NCI-H2029 treated with DMSO at 0.1 percent for 48 hours (cell line): Measurements from ENCODE around the gene PTPN7.
"Not testable (repeated sequence)": the region's sequence is repeated elsewhere in the genome, so short reads cannot be mapped to it uniquely, and the experiment has no call there.

Experiments used
- DNase-seq: peaks from one replicate; lab custom pipeline; 2025; lab: John Stamatoyannopoulos, UW

PTPN7 gene

DNA sequence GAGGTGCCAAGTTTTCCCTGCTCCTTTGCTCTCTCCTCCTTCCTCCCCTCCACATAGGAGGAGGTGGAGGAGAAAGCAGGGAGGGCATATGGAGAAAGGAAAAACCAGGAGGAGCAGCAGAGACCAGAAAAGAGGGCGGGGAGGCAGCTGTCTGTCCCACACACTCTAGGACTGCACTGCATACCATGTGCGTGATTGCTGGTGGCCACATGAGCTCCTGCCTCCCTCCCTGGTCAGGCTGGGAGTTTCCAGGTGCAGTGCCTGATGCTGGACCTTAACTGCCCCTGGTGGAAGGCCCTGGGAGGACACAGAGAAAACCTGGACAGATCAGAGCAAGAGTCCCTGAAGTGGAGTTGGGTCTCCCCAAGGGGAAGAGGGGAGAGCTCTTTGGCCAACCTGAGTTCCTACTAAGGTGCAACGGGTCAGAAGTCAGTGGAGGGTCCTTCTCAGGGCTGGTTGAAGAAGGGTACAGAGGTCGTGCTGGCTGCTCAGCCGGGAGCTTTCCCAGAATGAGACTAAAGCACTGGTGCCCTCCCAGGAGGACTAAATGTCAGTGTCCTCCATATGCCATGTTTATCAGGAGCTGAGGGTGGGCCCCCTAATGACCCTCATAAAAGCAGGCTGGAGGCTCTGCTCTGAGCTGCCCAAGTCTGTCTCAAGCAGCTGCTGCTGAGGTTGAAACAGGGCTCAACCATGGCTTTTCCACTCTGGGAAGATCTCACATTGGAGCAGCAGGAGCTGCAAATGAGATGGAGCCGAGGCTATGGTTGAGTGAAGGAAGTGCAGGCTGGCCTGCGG is 29.7 kb upstream of the PTPN7 start:
- no peak for DNase-seq

DNA sequence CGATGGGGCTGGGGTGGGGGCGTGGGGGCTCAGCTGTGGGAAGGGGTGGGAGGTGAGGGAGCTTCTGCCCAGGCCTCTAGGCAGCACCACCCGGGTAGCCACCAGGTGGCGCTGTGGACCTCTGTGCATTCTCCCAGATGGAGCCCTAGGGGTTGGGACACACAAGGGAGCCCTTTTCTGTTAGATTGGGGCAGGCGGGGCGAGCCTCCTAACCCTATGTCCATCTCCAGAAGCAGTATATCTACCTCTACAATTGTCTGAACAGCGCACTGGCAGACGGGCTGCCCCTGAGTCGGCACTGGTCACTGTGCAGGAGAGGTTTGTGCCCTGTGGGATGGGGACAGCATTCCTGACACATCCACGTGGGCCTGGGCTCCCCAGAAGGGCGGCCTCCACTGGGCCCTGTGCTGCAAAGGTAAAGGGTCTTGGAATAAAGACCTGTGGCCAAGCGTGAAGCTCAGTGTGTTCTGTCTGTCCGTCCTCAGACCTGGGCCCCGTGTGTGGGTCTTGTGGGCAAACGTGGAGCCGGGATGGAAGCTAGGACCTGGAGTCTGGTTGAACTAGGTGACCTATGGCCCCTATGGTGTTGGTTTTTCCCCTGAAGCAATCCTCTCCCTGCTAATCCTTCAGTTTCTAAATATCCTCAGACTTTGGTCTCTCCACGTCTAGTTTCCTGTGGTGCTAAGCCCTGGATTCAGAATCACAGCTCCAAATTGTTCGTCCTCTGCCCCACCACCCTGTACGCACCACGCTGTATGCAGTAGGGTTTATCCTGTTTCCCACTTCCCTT is 28.8 kb upstream of the PTPN7 start:
- no peak for DNase-seq

DNA sequence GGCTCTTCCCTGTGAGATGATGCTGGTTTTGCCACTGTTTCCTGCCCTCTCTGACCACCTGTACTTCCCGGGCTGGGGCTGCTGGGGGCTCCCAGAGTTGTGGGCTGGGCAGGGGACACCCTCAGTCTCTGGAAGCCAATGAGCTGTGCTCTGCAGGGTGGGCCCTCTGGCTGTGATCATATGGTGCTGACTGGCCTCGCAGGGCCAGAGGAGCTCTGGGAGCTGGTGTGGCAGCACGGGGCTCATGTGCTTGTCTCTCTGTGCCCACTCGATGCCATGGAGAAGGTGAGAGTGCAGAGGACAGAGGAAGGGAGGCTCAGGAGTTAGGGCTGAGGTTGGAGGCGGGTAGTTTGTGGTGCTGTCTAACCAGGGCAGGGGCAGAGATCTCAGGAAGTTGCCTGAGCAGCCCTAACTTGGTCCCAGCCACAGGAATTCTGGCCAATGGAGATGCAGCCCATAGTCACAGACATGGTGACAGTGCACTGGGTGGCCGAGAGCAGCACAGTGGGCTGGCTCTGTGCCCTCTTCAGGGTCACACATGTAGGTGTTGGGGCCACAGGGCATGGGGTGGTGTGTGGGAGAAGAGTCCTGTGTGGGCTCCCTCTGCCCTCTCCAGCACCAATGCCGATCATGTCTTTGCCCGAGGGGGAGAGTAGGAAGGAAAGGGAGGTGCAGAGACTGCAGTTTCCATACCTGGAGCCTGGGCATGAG is 27.4 kb upstream of the PTPN7 start:
- no peak for DNase-seq

DNA sequence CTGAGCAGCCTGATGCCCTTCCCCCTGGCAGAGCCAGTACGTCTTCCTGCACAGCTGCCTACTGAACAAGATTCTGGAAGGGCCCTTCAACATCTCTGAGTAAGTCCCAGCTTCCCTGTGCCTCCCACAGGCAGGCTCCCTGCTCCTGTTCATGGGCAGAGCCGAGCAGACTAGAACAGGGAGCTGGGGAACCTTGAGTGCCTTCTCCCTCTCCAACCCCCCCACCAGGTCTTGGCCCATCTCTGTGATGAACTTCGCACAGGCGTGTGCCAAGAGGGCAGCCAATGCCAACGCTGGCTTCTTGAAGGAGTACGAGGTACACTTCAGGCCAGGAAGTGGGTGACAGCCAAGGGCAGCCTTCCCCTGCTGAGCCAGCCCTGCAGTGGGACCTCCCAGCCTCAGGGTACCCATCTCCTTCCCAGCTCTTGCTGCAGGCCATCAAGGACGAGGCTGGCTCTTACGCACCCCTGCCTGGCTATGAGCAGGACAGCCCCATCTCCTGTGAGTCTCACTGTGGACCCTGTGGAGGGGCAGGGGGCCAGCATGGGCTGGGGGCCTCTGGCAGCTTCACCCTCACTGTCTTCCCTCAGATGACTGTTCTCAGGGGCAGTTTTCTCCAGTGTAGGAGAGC is 26.8 kb upstream of the PTPN7 start:
- DNase-seq: no peak

DNA sequence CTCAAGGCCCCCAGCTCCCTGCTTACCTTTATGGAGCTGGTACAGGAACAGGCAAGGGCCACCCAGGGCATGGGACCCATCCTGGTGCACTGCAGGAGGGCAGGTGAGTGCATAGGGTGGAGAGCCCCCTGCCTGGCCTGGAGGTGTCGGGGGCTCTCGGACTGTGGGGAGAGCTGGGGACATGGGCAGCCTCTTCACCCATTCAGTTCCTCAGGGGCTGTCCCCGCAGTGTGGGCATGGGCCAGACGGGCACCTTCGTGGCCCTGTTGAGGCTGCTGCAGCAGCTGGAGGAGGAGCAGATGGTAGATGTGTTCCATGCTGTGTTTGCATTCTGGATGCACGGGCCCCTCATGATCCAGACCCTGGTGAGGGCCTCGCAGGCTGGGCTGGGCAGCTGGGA is 25.9 kb upstream of the PTPN7 start:
- no peak for DNase-seq

DNA sequence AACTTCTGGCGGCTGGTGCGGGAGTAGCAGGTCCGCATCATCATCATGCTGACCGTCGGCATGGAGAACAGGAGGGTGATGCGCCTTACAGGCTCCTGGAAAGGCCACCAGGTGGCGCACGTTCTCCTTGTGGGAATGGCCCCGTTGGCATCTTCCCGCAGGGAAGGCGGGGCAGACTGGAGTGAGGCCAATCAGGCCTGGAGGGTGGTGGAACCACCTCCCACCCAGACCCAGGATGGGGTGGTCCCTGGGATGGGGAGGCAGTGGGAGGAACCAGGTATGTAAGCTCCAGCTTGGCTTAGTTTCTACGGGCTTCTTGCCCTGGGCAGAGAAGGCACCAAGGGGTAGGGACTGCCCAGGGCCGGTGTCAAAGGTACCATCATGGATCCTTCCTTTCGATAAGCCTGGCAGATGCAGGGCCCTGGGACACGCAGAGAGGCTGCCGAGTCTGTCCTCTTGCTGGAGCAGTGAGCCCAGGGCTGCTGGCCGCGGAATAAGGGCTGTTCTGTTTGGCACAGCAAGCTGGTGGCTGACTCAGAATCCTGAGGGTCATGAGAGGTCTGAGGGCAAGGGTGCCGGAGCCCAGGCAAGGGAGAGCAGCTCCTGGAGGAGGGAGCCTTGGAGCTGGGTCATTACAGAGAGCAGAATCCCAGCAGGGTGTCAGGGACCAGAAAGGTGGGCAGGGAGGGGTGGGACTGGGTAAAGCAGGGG is 24.5 kb upstream of the PTPN7 start:
- DNase-seq: peak; percentile 26

DNA sequence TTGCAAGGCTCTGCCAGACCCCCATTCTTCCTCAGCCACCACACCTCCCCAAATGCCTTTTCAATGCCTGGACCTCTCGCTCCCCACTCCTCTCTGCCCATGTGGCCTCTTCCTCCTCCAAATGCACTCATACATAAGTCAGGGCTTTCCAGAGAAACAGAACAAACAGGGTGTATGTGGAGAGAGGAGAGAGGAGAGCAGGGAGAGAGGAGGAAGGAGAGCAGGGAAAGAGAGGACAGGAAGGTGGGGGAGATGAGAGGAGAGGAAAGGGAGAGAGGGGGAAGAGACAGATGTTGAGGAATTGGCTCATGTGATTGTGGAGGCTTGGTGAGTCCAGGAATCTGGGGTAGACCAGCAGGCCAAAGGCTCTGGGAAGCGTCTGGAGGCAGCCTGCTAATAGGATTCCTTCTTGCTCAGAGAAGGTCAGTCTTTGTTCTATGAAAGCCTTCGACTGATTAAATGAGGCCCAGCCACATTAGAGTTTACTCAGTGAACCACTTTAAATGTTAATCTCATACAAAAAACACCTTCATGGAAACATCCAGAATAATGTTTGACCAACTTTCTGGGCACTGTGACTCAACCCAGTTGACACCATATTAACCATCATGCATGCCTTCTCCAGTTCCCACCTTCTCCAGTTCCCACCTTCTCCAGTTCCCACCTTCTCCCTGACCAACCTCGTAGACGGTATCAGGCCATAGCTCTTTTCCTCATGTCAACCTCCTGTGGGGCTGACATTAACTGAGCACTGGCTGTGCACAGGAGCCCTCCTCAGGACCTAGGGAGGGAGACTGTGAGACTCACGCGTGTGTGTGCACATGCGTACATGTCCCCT is 21.9 kb upstream of the PTPN7 start:
- no peak for DNase-seq

DNA sequence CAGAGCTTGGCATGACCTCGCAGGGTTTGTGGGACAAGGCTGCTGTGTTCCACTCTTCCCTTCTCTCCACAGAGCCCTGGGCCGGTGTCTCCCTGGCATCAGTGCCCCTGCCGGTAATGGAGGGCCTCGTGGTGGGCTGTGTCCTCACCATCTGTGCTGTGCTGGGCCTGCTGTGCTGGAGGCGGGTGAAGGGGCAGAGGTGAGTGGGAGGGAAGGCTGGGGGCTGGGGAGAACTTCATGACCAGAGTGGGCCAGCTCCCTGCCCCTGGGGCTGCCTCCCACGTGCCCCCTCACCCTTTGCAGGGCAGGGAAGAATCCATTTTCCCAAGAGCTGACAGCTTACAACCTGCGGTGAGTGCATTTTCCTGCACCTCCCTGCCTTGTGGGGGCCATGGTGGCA is 21.2 kb upstream of the PTPN7 start:
- DNase-seq: no peak

DNA sequence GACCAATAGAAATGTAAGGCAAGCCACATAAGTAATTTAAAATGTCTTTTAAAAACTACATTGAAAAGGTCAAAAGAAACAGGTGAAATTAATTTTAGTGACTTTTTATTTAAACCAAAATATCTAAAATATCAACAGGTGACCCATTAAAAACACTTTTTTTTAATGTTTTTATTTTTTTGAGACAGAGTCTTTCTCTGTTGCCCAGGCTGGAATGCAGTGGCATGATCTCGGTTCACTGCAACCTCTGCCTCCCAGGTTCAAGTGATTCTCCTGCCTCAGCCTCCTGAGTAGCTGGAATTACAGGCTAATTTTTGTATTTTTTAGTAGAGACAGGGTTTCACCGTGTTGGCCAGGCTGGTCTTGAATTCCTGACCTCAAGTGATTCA is 20.3 kb upstream of the PTPN7 start:
- not testable (repeated sequence) for DNase-seq

DNA sequence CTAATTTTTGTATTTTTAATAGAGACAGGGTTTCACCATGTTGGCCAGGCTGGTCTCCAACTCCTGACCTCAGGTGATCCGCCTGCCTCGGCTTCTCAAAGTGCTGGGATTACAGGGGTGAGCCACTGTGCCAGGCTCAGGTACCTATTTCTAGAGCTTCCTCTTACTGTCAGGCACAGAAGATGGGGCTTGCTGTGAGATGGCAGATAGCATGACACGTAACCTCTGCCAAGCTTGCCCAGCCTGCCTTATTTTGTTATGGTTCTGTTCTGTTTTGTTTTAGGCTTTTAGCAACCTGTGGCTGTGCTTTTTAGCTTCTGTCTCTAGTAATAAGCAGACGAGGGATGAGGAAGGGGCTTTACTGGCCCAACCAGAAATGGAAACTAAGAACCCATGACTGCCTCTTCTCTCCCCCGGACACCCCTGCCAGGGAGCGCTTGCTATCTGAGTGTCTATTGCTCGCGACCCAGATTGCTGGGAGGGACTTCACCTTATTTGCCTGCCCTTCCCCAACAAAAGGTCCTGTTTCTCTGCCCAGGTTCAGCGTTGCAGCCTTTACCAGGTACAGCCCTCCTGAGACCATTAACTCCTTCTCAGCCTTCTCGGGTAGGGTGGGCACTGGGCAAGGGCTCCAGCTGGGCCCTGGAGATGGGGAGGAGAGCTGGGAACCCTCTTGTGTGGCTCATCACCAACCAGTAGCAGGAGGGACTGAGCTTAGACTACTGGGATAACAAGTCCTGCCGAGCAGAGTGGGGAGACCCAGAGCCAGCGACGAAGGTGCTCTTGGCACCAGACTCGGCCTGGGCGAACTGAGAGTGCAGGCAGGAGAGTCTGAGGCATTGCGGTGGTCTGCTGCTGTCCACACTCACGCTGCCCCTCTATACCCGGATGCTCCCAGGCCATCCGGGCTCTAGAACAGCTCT is 19.7 kb upstream of the PTPN7 start:
- DNase-seq: no peak

DNA sequence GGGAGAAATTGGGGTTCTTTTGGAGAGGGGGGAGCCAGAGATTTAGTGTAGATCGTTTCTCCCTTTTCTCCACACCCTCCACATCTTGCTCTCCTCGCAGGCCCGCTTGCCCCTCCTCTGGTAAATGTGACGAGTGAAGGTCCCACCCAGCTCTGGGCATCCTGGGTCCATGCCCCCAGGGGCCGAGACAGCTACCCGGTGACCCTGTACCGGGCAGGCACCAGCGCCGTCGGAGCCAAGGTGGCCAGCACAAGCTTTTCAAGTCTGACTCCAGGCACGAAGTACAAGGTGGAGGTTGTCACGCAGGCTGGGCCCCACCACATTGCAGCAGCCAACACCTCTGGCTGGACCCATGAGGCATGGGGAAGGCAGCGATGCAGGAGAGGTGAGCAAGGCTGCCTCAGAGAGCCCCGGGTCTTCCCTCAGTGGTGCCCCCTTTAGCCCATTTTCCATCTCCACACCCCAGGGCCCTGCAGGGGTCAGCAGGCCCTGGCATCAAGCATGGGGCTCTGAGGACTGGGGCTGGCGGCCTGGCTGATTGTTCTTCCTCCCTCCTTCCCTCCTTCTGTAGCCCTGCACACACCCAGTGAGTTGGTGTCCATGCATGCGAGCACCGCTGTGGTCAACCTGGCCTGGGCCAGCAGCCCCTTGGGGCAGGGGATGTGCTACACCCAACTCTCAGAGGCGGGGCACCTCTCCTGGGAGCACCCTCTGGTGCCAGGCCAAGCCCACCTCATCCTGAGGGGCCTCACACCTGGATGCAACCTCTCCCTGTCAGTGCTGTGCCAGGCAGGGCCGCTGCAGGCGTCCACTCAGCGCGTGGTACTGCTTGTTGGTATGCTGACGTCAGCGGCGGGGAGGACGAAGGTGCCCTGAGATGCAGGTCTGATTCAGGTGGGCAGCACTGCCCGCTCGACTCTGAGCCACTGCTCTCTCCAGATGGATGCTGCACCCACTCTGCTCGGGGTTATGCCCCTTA is 16.8 kb upstream of the PTPN7 start:
- no peak for DNase-seq

DNA sequence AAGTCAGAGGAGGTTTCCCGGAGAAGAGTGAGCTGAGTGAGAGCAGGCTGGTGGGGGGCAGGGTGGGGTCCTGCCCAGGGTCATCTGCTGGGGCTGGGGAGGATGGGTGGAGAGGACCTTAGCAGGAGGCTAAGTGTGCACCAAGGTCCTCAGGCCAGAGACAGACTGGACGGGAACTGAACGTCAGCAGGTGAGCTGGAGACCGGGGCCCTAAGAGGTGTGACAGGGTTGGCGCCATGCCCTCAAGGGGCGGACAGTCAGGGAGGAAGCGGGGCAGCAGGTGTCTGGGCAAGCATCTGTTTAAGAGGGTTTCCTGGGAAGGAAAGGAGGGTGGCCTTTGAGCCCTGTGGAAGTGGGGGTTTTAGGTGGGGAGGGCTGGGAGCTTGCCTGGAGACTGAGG is 13.6 kb upstream of the PTPN7 start:
- DNase-seq: no peak

DNA sequence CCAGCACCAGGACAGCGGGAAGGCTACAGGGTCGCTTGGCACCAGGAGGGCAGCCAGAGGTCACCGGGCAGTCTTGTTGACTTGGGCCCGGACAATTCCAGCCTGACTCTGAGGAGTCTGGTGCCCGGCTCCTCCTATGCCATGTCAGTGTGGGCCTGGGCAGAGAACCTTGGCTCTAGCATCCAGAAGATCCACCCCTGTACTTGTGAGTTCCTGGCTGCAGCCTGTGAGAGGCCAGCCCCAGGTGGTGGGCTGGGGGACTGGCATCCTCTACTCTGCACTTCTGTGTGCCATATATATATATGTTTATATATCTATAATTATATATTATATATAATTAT is 11.6 kb upstream of the PTPN7 start:
- DNase-seq: no peak

DNA sequence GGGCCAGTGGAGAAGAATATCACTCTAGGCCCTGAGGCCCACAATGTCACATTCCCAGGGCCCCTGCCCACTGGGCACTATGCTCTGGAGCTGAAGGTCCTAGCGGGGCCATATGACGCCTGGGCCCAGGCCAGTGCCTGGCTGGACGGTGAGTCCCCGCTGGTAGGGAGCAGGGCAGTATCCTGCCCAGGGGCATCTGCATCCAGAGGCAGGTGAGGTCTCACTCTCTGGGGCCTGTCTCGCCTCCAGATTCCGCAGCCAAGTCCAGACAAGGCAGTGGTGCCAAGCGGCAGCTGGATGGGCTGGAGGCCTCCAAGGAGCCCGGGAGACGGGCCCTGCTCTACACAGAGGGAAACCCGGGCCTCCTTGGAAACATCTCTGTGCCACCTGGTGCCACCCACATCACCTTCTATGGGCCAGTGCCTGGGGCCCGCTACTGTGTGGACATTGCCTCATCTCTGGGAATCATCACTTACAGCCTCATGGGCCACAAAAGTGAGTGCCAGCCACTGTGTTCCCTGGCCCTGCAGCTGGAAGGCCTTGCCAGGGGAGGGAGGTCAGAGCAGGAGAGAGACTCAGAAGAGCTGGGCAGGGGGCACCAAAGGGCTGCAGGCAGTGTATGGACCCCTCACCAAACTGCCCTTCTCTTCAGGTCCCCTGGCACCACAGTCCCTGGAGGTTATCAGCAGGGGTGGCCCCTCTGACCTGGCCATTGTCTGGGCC is 11.1 kb upstream of the PTPN7 start:
- no peak for DNase-seq

DNA sequence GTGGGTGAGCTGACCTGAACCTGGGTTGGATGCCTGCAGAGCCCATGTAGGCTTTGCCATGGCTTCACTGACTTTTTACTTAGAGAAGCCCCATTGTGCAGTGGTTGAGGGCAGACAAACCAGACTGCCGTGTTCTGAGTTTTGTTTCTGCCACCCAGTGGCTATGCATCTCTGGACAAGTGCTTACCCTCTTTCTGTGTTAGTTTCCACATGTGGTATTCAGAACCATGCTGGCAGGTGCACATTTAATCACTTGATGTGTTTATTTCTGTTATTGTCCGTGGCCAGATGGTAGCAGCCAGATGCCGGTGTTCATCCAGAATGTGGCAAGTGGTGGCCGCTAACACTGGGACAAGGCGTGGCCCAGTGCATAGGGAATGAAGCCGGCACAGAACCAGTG is 10.3 kb upstream of the PTPN7 start:
- no peak for DNase-seq

DNA sequence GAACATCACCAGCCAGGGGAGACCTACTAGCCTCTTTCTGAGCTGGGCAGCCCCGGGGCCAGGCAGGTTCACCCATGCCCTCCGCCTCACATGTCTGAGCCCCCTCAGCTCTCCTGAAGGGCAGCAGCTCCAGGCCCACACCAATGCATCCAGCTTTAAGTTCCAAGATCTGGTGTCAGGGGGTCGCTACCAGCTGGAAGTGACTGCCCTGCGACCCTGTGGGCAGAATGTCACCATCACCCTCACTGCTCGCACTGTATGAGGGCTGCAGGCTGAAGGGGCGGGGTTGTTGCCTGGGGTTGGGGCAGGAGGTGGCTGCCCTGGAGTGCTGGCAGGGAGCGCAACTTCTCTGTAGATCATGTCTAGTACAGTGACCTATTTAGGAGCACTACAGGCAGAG is 8.5 kb upstream of the PTPN7 start:
- no peak for DNase-seq

DNA sequence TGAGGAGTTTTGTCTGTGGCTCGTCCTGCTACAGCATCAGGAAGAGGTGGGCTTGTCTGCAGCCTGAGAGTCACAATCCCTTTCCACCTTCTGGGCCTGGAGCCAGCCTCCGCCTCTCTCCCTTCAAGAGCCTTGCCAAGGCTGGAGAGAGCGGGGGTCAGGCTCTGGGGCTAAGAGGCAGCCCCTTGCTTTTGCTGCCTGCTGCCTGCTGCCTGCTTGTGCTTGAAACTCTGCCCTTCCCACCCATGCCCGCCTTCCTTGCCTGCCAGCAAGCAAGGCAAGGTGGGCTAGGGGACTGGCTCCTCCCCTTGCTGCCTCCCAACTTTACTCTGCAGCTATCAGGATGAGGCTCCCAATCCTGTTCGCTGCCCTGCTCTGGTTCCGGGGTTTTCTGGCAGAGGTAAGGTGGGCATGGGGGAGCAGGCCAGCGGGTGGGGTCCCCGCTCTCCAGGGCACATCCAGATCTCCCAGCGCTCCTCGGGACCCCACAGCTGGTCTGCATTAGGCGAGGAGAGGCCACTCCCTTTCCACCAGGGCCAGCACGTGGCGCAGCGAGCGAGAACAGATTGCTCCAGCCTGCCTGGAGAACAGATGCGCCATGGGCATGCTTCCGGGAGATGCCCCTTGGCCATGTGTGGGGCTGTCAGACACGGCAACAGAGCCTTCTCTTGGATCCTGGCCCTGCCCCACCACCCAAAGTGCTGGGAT is 7.5 kb upstream of the PTPN7 start:
- DNase-seq: peak; percentile 15
